HepG2 (cell line): ENCODE data around the gene EPHB3. TPM values are rescaled to one million over a fixed set of nuclear protein-coding genes. Genes with fewer than 3 reads are reported as not detected.

Experiments
- HOMEZ ChIP-seq: IDR thresholded peaks from 2 replicates; pipeline ENCODE4 v1.6.1; 2016; ENCODE audit warnings: low read depth
- ZNF331 ChIP-seq: sonication (generic); formaldehyde crosslinking; IDR thresholded peaks from 2 replicates; pipeline ENCODE4 v1.4.0; 2020; ENCODE audit warnings: missing genetic modification reagents
- ZNF646 ChIP-seq: sonication (generic); formaldehyde crosslinking; IDR thresholded peaks from 2 replicates; pipeline ENCODE4 v1.9.0; 2021; ENCODE audit warnings: mild to moderate bottlenecking, missing genetic modification reagents
- polyA plus RNA-seq, 8 experiments: library from polyadenylated mRNA; depleted of rRNA in 3 of 8; stranded (reverse) in 7 of 8; unstranded in 1 of 8; fragments of >200 nt; fragmentation: Illumina TruSeq in 4 of 8; extraction: Trizol in 4 of 8; gene quantifications; 2 replicates each; pipeline versions ENCODE4 v1.2.1 to v1.2.3, GENCODE V29; 2011 to 2016; ENCODE audit warnings: low read depth in 4 of 8, missing spikeins in 1 of 8, mixed read lengths in 1 of 8; ENCODE audit not compliant: insufficient read depth in 1 of 8
- total RNA-seq, 5 experiments: library from RNA; depleted of rRNA; stranded (reverse); fragments of >200 nt; fragmentation: Illumina TruSeq; extraction: Trizol; gene quantifications; 2 replicates each; pipeline ENCODE4 v1.2.3, GENCODE V29; 2016; ENCODE audit warnings: low read depth in 1 of 5

Gene EPHB3
- total and polyA plus RNA-seq, 2 of the 13 experiments (the other 11 are each of a cell fraction or from before 2014, with no cell fraction given) = 0.01 TPM; not detected in 1

GRCh38 chr3:184531626-184532280 lies 29.8 kb upstream of the EPHB3 start (continued):
- no peak for TF ChIP-seq ZNF646 (CRISPR knock-in tag)
- no peak for TF ChIP-seq ZNF331 (CRISPR knock-in tag)
- TF ChIP-seq HOMEZ (CRISPR knock-in tag) = no peak
